GM19328 (cell line): Measurements from ENCODE around the gene MARK1.
A peak's percentile ranks its signal among the peaks of the same experiment; 100 is the strongest.

Source experiments
- ATAC-seq: cut with Tn5 transposase; IDR thresholded peaks from one replicate; pipeline ENCODE4 v1.9.1; 2021; ENCODE audit warnings: mild to moderate bottlenecking, moderate library complexity; ENCODE audit not compliant: unreplicated experiment

Gene MARK1

GRCh38 chr1:220527908-220528678 lies at the start of gene MARK1:
MARK1 (plus strand) TSS chr1:220528136; CDS start chr1:220528823, 687 bp downstream.
- peak; percentile 53 for ATAC-seq

GRCh38 chr1:220483700-220484099 lies 44.2 kb upstream of the MARK1 start:
- no peak for ATAC-seq

GRCh38 chr1:220484135-220484534 lies 43.8 kb upstream of the MARK1 start:
- no peak for ATAC-seq

- no peak for ATAC-seq
Measured at GRCh38 chr1:220485131-220485530, 42.8 kb upstream of the MARK1 start.

- no peak for ATAC-seq
Measured at GRCh38 chr1:220485791-220486190, 42.1 kb upstream of the MARK1 start.

- no peak for ATAC-seq
Measured at GRCh38 chr1:220487297-220487820, 40.6 kb upstream of the MARK1 start.

- no peak for ATAC-seq
Measured at GRCh38 chr1:220491891-220492290, 36.0 kb upstream of the MARK1 start.

GRCh38 chr1:220497220-220497947 lies 30.6 kb upstream of the MARK1 start:
- ATAC-seq = no peak

- no peak for ATAC-seq
Measured at GRCh38 chr1:220498188-220498587, 29.7 kb upstream of the MARK1 start.

- no peak for ATAC-seq
Measured at GRCh38 chr1:220500372-220500771, 27.6 kb upstream of the MARK1 start.

- ATAC-seq = no peak
Measured at GRCh38 chr1:220504329-220504728, 23.6 kb upstream of the MARK1 start.

- no peak for ATAC-seq
Measured at GRCh38 chr1:220507085-220507484, 20.9 kb upstream of the MARK1 start.

- no peak for ATAC-seq
Measured at GRCh38 chr1:220511179-220511578, 16.8 kb upstream of the MARK1 start.

GRCh38 chr1:220511785-220512184 lies 16.2 kb upstream of the MARK1 start:
- ATAC-seq = no peak

- ATAC-seq = no peak
Measured at GRCh38 chr1:220513834-220514233, 14.1 kb upstream of the MARK1 start.

- ATAC-seq = no peak
Measured at GRCh38 chr1:220514256-220514655, 13.7 kb upstream of the MARK1 start.

- ATAC-seq = no peak
Measured at GRCh38 chr1:220516014-220516721, 11.8 kb upstream of the MARK1 start.

GRCh38 chr1:220516722-220517042 lies 11.3 kb upstream of the MARK1 start:
- ATAC-seq = no peak

- ATAC-seq = no peak
Measured at GRCh38 chr1:220521778-220522177, 6.2 kb upstream of the MARK1 start.

GRCh38 chr1:220526294-220526693 lies 1.6 kb upstream of the MARK1 start:
- ATAC-seq = no peak

GRCh38 chr1:220527279-220527907 lies 543 bp upstream of the MARK1 start:
- no peak for ATAC-seq
